MCF 10A (cell line): ENCODE measurements around the gene PRRC2B. TPM values are rescaled to one million over a fixed set of nuclear protein-coding genes. Genes with fewer than 3 reads are reported as not detected.

ENCODE experiments used
- BruUV-seq: library from RNA; stranded (reverse); fragments of 400-500 nt; replicated peaks from 2 replicates; lab custom pipeline; 2021; lab: Mats Ljungman, UMichigan
- CTCF ChIA-PET: fragments of 300-600 bp; sonication (Branson Sonifier 250); formaldehyde crosslinking; extraction: SDS; loops from one replicate; lab custom pipeline; 2021; ENCODE audit warnings: antibody characterized with exemption, inconsistent platforms; lab: Yijun Ruan, JAX
- POLR2A ChIA-PET: fragments of 300-600, 350-650 bp; sonication (Branson Sonifier 250); formaldehyde crosslinking; extraction: SDS; loops from one replicate; lab custom pipeline; 2020; ENCODE audit warnings: antibody characterized with exemption, inconsistent platforms; lab: Yijun Ruan, JAX
- DNase-seq: peaks from one replicate; pipeline ENCODE4 v3.0.0-alpha.2; 2018; ENCODE audit not compliant: unreplicated experiment
- H3K27ac Mint-ChIP-seq: one replicate; pipeline ENCODE4 v1.8.0; 2022; ENCODE audit warnings: mild to moderate bottlenecking, low read depth, mixed read lengths; ENCODE audit not compliant: unreplicated experiment
- H3K27me3 Mint-ChIP-seq: one replicate; pipeline ENCODE4 v1.8.0; 2022; ENCODE audit warnings: mixed read lengths; ENCODE audit not compliant: insufficient read depth, unreplicated experiment
- H3K36me3 Mint-ChIP-seq: one replicate; pipeline ENCODE4 v1.8.0; 2022; ENCODE audit warnings: mild to moderate bottlenecking, moderate library complexity, mixed read lengths; ENCODE audit not compliant: insufficient read depth, unreplicated experiment
- H3K4me1 Mint-ChIP-seq: one replicate; pipeline ENCODE4 v1.8.0; 2022; ENCODE audit warnings: mixed read lengths; ENCODE audit not compliant: insufficient read depth, unreplicated experiment
- H3K4me3 Mint-ChIP-seq: one replicate; pipeline ENCODE4 v1.8.0; 2022; ENCODE audit warnings: mild to moderate bottlenecking, moderate library complexity, mixed read lengths; ENCODE audit not compliant: unreplicated experiment
- H3K9me3 Mint-ChIP-seq: one replicate; pipeline ENCODE4 v1.8.0; 2022; ENCODE audit warnings: mixed read lengths; ENCODE audit not compliant: unreplicated experiment
- intact Hi-C: fragments of 100-400 bp; cut with micrococcal nuclease; formaldehyde crosslinking; loops from 2 replicates; pipeline ENCODE4 v1.14.1; 2022
- total RNA-seq: library from RNA; stranded (reverse); gene quantifications from 2 replicates; pipeline ENCODE4 v1.2.3, GENCODE V29; 2022
- TF ChIP-seq, protein P1 (sequence below): fragments of 200-600 bp; IDR thresholded peaks from one replicate; pipeline ENCODE4 v1.8.0; 2022; ENCODE audit warnings: antibody characterized with exemption, mild to moderate bottlenecking; ENCODE audit not compliant: unreplicated experiment

Gene PRRC2B
- total RNA-seq, 1 experiment from 2014 or later = 186 TPM

GRCh38 chr9:131436865-131437271 lies 43.0 kb downstream of the PRRC2B start:
- H3K4me1 Mint-ChIP-seq = no peaks in the 10 kb centered on the region
- intact Hi-C loops = no loop called here
- H3K4me3 Mint-ChIP-seq = no peak overlapping the region
- no peaks in the 10 kb centered on the region for H3K27me3 Mint-ChIP-seq
- ChIA-PET CTCF (interaction anchor here (2.1 kb wide), 1 partner anchor 87 kb away, joined by 7 read pairs; no protein-coding TSS in a partner anchor), POLR2A (interaction anchor here (0.7 to 1.2 kb wide), 4 partner anchors 8 to 31 kb away, joined by 3 to 5 read pairs (median 3); no protein-coding TSS in a partner anchor)
- peaks cover 84% of the 10 kb centered on the region for H3K36me3 Mint-ChIP-seq
- no peaks in the 10 kb centered on the region for H3K9me3 Mint-ChIP-seq
- TF ChIP-seq, protein P1, sequence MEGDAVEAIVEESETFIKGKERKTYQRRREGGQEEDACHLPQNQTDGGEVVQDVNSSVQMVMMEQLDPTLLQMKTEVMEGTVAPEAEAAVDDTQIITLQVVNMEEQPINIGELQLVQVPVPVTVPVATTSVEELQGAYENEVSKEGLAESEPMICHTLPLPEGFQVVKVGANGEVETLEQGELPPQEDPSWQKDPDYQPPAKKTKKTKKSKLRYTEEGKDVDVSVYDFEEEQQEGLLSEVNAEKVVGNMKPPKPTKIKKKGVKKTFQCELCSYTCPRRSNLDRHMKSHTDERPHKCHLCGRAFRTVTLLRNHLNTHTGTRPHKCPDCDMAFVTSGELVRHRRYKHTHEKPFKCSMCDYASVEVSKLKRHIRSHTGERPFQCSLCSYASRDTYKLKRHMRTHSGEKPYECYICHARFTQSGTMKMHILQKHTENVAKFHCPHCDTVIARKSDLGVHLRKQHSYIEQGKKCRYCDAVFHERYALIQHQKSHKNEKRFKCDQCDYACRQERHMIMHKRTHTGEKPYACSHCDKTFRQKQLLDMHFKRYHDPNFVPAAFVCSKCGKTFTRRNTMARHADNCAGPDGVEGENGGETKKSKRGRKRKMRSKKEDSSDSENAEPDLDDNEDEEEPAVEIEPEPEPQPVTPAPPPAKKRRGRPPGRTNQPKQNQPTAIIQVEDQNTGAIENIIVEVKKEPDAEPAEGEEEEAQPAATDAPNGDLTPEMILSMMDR = no peak
- no TSS peak for BruUV-seq
- no peak for DNase-seq
- no peak overlapping the region for H3K27ac Mint-ChIP-seq

- Mint-ChIP-seq H3K36me3 (peaks cover 89% of the 10 kb centered on the region), H3K9me3 (no peaks in the 10 kb centered on the region), H3K4me1 (no peaks in the 10 kb centered on the region), H3K4me3 (no peak overlapping the region), H3K27me3 (no peaks in the 10 kb centered on the region), H3K27ac (no peak overlapping the region)
- TF ChIP-seq, protein P1 = no peak
- POLR2A ChIA-PET = interaction anchor here (1.2 kb wide), 1 partner anchor 10 kb away, joined by 5 read pairs; no protein-coding TSS in a partner anchor
- intact Hi-C loops = no loop called here
- CTCF ChIA-PET = interaction anchor here (2.1 kb wide), 1 partner anchor 88 kb away, joined by 7 read pairs; no protein-coding TSS in a partner anchor
- BruUV-seq = no TSS peak
- no peak for DNase-seq
Observed at GRCh38 chr9:131438190-131438589, 44.3 kb downstream of the PRRC2B start.

GRCh38 chr9:131439224-131439623 lies 45.3 kb downstream of the PRRC2B start:
- intact Hi-C loops = no loop called here
- no TSS peak for BruUV-seq
- CTCF ChIA-PET = interaction anchor here (0.6 to 2.1 kb wide), 3 partner anchors 23 to 329 kb away, joined by 3 to 7 read pairs (median 4); no protein-coding TSS in a partner anchor
- Mint-ChIP-seq H3K36me3 (peaks cover 90% of the 10 kb centered on the region), H3K4me1 (no peaks in the 10 kb centered on the region), H3K9me3 (no peaks in the 10 kb centered on the region), H3K4me3 (no peak overlapping the region), H3K27me3 (no peaks in the 10 kb centered on the region), H3K27ac (peak overlapping the region; percentile 54)
- POLR2A ChIA-PET = no interaction called here
- no peak for DNase-seq
- TF ChIP-seq, protein P1 = no peak

GRCh38 chr9:131441441-131441840 lies 47.6 kb downstream of the PRRC2B start:
- H3K4me3 Mint-ChIP-seq = no peak overlapping the region
- H3K27me3 Mint-ChIP-seq = no peaks in the 10 kb centered on the region
- TF ChIP-seq, protein P1 = no peak
- DNase-seq = no peak
- ChIA-PET CTCF (no interaction called here), POLR2A (no interaction called here)
- H3K27ac Mint-ChIP-seq = peak overlapping the region; percentile 42
- peaks cover 89% of the 10 kb centered on the region for H3K36me3 Mint-ChIP-seq
- H3K4me1 Mint-ChIP-seq = no peaks in the 10 kb centered on the region
- intact Hi-C loops = no loop called here
- no peaks in the 10 kb centered on the region for H3K9me3 Mint-ChIP-seq
- no TSS peak for BruUV-seq
